ENCODE results near the gene REV1. TPM values are rescaled to one million over a fixed set of nuclear protein-coding genes. Genes with fewer than 3 reads are reported as not detected.

REV1 gene
- total and polyA plus RNA-seq, 2 donors (not counting 3 experiments of a cell fraction or from before 2014, with no cell fraction given), result 16.6 to 50.3 TPM

GRCh38 chr2:99382143-99382542 lies 107.7 kb downstream of the REV1 start:
- no TSS peak for BruUV-seq (replicated peaks)
- intact Hi-C loops (cut with micrococcal nuclease) (no loop called here), dilution Hi-C loops (cut with MboI; ENCODE audit: extremely low pct_ligation_motif_present, low sequenced_read_pairs) (no loop called here)
- ChIA-PET POLR2A (no interaction called here), CTCF (no interaction called here)
- Histone ChIP-seq H3K27me3 (ENCODE audit: control insufficient read depth in 2 of 2, insufficient read depth in 2 of 2, low read length in 2 of 2) (no peaks in the 10 kb centered on the region), H3K4me1 (ENCODE audit: control insufficient read depth, extremely low read depth, insufficient read depth, low read length) (no peaks in the 10 kb centered on the region), H3K9me1 (replicated peaks; ENCODE audit: control insufficient read depth, extremely low read depth, insufficient read depth, low read length) (no peaks in the 10 kb centered on the region), H3K36me3 (ENCODE audit: control insufficient read depth in 2 of 2, extremely low read depth in 1 of 2, insufficient read depth in 2 of 2, low read length in 2 of 2) (peaks cover 12 to 22% of the 10 kb centered on the region in 2 experiments), H3K79me2 (ENCODE audit: control insufficient read depth, insufficient read depth, low read length) (no peaks in the 10 kb centered on the region), H2AFZ (ENCODE audit: low read depth, low read length) (no peak overlapping the region), H3K4me3 (replicated peaks in 1 of 3; ENCODE audit: insufficient read depth in 1 of 3, low read depth in 1 of 3, low read length in 3 of 3) (no peak overlapping the region), H4K20me1 (replicated peaks; ENCODE audit: control insufficient read depth, extremely low read depth, insufficient read depth, low read length) (no peaks in the 10 kb centered on the region), H3K27ac (ENCODE audit: insufficient read depth, low read depth, low read length) (no peak overlapping the region), H3K9ac (replicated peaks; ENCODE audit: extremely low read depth, insufficient read depth, low read length) (no peak overlapping the region), H3K4me2 (ENCODE audit: insufficient read depth, low read length) (no peak overlapping the region), H3K9me3 (replicated peaks; ENCODE audit: control insufficient read depth, insufficient read depth, low read length) (no peaks in the 10 kb centered on the region)
- DNase-seq (ENCODE audit: low read depth, low spot score) (no peak), FAIRE-seq (no peak)
- TF ChIP-seq MAX (IDR thresholded peaks at IDR 0.05; ENCODE audit: insufficient read depth, insufficient read length) (no peak), POLR2AphosphoS5 (IDR thresholded peaks at IDR 0.05; ENCODE audit: insufficient read depth, low read depth, low read length) (no peak), FOS (IDR thresholded peaks at IDR 0.05; ENCODE audit: borderline replicate concordance, insufficient read depth, low read length) (no peak), GATA2 (IDR thresholded peaks at IDR 0.05; ENCODE audit: insufficient read depth, insufficient read length, low read depth, low read length) (no peak), CTCF (IDR thresholded peaks at IDR 0.05; ENCODE audit: extremely low read depth in 1 of 2, insufficient read depth in 1 of 2, low read depth in 1 of 2, low read length in 2 of 2) (no peak), EZH2 (IDR thresholded peaks at IDR 0.05; ENCODE audit: borderline replicate concordance, low read depth, low read length, severe bottlenecking) (no peak), MYC (IDR thresholded peaks at IDR 0.05; ENCODE audit: low read depth, low read length) (no peak), POLR2A (IDR thresholded peaks at IDR 0.05; ENCODE audit: low read depth, low read length) (no peak), JUN (IDR thresholded peaks at IDR 0.05; ENCODE audit: borderline replicate concordance, insufficient read depth, insufficient read length, low read depth) (no peak)
